HFFc6 (cell line): Measurements from ENCODE around the gene CDH20. TPM values are rescaled to one million over a fixed set of nuclear protein-coding genes. Genes with fewer than 3 reads are reported as not detected.

Experiments
- DNase-seq: peaks from one replicate; pipeline ENCODE4 v3.0.0-alpha.2; 2018
- H3K27ac Mint-ChIP-seq: 2 replicates; pipeline ENCODE4 v1.8.0; 2020; ENCODE audit warnings: mild to moderate bottlenecking, mixed read lengths
- H3K27me3 Mint-ChIP-seq: 2 replicates; pipeline ENCODE4 v1.8.0; 2021; ENCODE audit warnings: mild to moderate bottlenecking, moderate library complexity, mixed read lengths; ENCODE audit not compliant: insufficient read depth
- H3K36me3 Mint-ChIP-seq: 2 replicates; pipeline ENCODE4 v1.8.0; 2021; ENCODE audit warnings: low read depth, mixed read lengths
- H3K4me1 Mint-ChIP-seq: 2 replicates; pipeline ENCODE4 v1.8.0; 2020; ENCODE audit warnings: low read depth, mixed read lengths
- H3K4me3 Mint-ChIP-seq: 2 replicates; pipeline ENCODE4 v1.8.0; 2020; ENCODE audit warnings: mild to moderate bottlenecking, moderate library complexity, mixed read lengths
- H3K9me3 Mint-ChIP-seq: 2 replicates; pipeline ENCODE4 v1.8.0; 2020; ENCODE audit warnings: mild to moderate bottlenecking, mixed read lengths
- CTCF ChIP-seq: fragments of 200-600 bp; sonication (generic); IDR thresholded peaks from 2 replicates; pipeline ENCODE4 v1.5.0; 2021; ENCODE audit warnings: antibody characterized with exemption, mild to moderate bottlenecking
- total RNA-seq, 6 experiments: library from RNA; stranded (reverse); fragmentation: NEBNext Ultra II Directional; extraction: Animal tissue kit (Norgen Biotek cat#: 25700); gene quantifications; 2 replicates in 1 of 6; 3 replicates in 5 of 6; pipeline ENCODE4 v1.2.3, GENCODE V29; 2021

CDH20 gene
- total RNA-seq, 6 experiments from 2014 or later: not detected

- Mint-ChIP-seq H3K9me3 (peaks cover 10% of the 10 kb centered on the region), H3K4me1 (peaks cover 13% of the 10 kb centered on the region), H3K4me3 (no peak overlapping the region), H3K27me3 (no peaks in the 10 kb centered on the region), H3K27ac (no peak overlapping the region), H3K36me3 (peaks cover 4% of the 10 kb centered on the region; the same call in 1 of the 2 replicates)
- no peak for TF ChIP-seq CTCF
- DNase-seq: no peak
Observed at GRCh38 chr18:61554117-61554776, 221.0 kb downstream of the CDH20 start.

GRCh38 chr18:61554946-61555361, 221.7 kb downstream of the CDH20 start:
- DNase-seq: no peak
- H3K27ac Mint-ChIP-seq: no peak overlapping the region
- no peak for TF ChIP-seq CTCF

GRCh38 chr18:61556316-61556715, 223.1 kb downstream of the CDH20 start:
- Mint-ChIP-seq H3K4me3 (no peak overlapping the region), H3K4me1 (peaks cover 13% of the 10 kb centered on the region), H3K36me3 (peaks cover 12% of the 10 kb centered on the region; the same call in 1 of the 2 replicates), H3K27ac (no peak overlapping the region), H3K27me3 (no peaks in the 10 kb centered on the region), H3K9me3 (peaks cover 29% of the 10 kb centered on the region)
- TF ChIP-seq CTCF: no peak
- no peak for DNase-seq

More at GRCh38 chr18:61554946-61555361, 221.7 kb downstream of the CDH20 start:
- H3K36me3 Mint-ChIP-seq: peaks cover 4% of the 10 kb centered on the region; the same call in 1 of the 2 replicates
- no peak overlapping the region for H3K4me3 Mint-ChIP-seq
- peaks cover 17% of the 10 kb centered on the region for H3K9me3 Mint-ChIP-seq
- peaks cover 13% of the 10 kb centered on the region for H3K4me1 Mint-ChIP-seq
- H3K27me3 Mint-ChIP-seq: no peaks in the 10 kb centered on the region

- Mint-ChIP-seq H3K4me3 (no peak overlapping the region), H3K36me3 (peaks cover 12% of the 10 kb centered on the region; the same call in 1 of the 2 replicates), H3K27me3 (no peaks in the 10 kb centered on the region), H3K4me1 (peaks cover 8% of the 10 kb centered on the region), H3K9me3 (peaks cover 29% of the 10 kb centered on the region), H3K27ac (no peak overlapping the region)
- no peak for DNase-seq
- TF ChIP-seq CTCF: no peak
Observed at GRCh38 chr18:61556862-61557261, 223.6 kb downstream of the CDH20 start.

GRCh38 chr18:61569176-61569892, 236.1 kb downstream of the CDH20 start:
- peaks cover 23% of the 10 kb centered on the region for H3K9me3 Mint-ChIP-seq
- H3K4me3 Mint-ChIP-seq: peak overlapping the region; percentile 24; the same call in 1 of the 2 replicates
- H3K27me3 Mint-ChIP-seq: no peaks in the 10 kb centered on the region
- TF ChIP-seq CTCF: no peak
- H3K36me3 Mint-ChIP-seq: peaks cover 51% of the 10 kb centered on the region
- peaks cover 13% of the 10 kb centered on the region for H3K4me1 Mint-ChIP-seq
- H3K27ac Mint-ChIP-seq: peak overlapping the region; percentile 78
- peak; percentile 60 for DNase-seq
